HuH-7 (cell line): ENCODE data around the gene IL1B.
A peak's percentile ranks its signal among the peaks of the same experiment; 100 is the strongest.
"Not testable (repeated sequence)": the region's sequence is repeated elsewhere in the genome, so short reads cannot be mapped to it uniquely, and the experiment has no call there.

Experiments
- DNase-seq: peaks from one replicate; pipeline ENCODE4 v3.0.0; 2011; ENCODE audit warnings: low spot score

The IL1B gene

GRCh38 chr2:112836695-112837117 lies at the start of gene IL1B:
TSS of gene IL1B (minus strand) at chr2:112836779. CDS start at chr2:112836229, 550 bp downstream.
- DNase-seq = no peak

- DNase-seq = no peak
Measured at GRCh38 chr2:112886291-112886690, 49.7 kb upstream of the IL1B start.

DNA sequence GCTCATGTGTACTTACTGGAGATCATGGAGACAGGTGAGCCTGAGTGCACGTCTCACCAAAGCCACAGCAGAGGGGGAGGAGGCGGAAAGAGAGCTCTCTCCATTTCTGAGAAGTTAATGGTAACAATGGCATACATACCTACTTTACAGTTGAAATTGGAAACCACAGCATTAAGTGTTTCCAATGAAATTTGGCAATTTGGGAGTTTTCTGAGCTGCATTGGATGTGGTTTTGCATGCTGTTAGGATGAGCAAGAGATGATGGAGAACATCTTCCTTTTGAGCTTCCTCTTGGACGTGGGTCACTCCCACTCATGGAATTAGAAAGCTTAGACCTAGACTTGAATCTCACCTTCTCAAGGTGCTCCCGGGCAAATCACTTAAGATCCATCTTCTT lies 48.9 kb upstream of the IL1B start:
- no peak for DNase-seq

GRCh38 chr2:112884869-112885505 lies 48.4 kb upstream of the IL1B start:
- DNase-seq = peak; percentile 87

DNA sequence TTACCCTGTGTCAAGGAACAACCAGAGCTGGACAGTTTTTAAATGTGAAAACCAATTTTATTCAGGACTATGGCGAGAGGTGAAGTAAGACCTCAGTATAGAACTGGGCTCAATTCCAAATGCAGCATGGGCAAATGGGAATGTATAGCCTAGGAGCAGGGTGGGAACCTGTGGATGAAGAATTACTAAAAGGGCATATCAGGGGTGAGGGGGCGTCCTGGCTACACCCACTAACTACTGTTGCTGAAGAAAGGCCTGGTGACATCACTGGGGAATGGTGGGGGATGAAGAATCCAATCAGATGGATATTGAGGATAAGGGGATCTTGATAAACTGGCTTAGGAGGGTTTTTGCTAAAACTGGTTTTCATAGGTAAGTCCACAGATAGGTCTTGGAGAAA lies 47.1 kb upstream of the IL1B start:
- no peak for DNase-seq

DNA sequence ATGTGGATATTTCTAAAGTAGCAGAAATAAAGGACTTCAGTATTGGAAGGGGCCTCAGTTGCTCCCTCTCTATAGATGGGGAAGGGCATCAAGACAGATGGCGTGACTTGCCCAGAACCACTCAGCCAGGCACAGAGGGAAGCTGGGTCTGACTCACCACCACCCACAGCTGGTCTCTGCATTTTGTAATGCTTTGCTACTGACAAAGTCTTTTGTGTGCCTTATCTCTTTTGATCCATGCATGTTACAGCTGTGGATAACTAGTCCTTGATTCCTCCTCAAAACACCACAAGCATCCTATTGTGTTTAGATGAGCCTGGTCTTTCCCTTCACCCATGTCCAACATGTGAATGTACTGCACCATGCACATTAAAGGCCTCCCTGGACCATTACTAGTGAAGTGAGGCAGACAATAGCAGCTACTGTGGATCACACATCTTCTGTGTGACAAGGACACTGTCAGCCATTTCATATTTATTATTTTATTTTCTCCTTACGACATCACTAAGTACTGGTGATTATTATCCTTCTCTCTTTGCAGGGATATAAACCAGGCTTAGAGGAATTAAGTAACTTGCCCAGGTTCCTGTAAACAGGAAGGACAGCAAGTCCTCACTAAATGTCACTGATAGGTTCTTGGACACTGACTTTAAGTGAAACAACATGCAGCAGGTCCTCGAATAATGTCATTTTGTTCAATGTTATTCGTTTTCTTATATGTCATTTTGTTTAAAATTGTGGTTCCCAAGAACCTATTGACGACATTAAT lies 44.8 kb upstream of the IL1B start:
- no peak for DNase-seq

- DNase-seq = no peak
Measured at GRCh38 chr2:112880696-112881095, 44.1 kb upstream of the IL1B start.

DNA sequence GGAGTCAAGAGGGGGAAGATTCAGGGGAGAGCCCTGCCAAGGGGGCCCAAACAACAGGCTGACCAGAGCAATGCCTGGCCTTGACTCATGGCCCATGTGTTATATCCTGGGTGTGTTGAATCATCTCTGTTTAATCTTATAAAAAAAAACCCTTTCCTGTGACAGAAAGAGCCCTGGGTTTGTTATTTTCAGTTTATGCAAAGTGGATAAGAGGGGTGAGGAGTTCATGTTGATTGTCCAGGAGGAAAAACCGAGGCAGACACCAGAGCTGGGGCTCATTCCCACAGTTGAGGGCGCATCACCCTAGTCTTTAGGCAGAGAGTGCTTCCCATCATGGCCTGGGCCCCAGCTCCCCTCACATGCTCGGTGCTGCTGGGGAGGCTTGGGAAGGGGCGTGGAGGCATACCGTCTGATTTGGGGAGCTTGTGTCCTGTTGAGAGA lies 43.5 kb upstream of the IL1B start:
- DNase-seq = no peak

DNA sequence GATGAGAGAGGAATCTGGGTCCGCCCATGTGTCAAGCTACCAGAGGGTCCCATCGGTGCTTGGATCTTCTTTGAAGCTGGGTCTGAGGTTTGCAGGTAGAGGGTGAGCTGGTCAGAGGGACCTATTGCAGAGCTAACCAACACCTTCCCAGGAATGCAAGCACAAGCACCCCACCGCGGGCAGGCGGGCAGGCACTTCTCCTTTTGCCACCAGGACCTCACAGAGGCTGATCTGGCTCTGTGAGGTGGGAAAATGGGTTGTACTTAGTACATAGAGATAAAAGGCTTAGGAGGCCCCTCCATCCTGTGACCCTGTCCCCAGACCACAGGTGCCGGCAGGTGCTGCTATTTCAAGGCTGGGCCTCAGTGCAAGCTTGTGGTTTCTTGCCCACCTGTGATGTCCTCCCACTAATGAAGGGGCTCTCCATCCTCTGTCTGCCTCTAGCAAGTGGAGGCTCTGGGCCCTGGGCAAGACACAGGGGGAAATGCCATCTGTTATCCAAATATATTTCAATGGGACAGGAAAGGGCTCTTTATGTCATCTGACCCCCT lies 43.0 kb upstream of the IL1B start:
- no peak for DNase-seq

DNA sequence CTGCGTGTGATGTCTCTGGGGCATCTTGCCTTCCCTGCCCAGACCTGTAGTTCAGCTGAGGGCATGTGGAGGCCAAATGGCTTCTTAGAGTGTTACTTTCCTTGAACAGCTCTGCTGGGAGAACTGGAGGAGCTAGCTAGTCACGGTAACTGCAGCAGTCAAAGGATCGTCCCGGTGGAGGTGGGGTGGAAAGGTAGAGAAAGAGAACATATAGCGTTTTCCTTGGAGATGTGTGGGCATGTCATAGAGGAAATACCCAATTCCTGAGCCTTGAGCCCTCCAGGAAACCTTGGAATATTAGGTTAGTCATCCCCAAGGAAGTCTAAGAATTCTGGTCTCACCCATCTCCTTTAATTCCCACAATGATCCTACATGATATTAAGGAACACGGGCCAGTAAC lies 40.8 kb upstream of the IL1B start:
- DNase-seq = no peak

DNA sequence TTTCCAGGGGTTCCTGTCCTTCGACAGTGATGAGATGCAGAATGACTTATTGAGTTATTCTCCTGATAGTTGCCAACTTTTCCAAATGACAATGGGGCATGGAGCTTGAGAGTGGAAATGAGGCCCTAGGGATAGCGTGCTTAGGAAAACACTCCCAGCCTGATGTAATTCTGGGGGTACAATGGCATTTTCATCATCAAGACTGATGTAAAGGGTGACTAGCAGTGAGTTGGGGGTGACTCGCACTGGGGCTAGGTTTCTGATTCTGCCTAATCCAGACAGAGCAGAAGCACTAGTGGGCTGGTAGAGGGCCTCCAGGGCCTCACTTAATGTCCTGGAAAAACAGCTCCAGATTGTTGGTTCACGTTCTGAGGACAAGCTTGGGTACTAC lies 40.4 kb upstream of the IL1B start:
- DNase-seq = no peak

GRCh38 chr2:112876257-112876970 lies 39.8 kb upstream of the IL1B start:
- no peak for DNase-seq

- DNase-seq = no peak
Measured at GRCh38 chr2:112870841-112871835, 34.6 kb upstream of the IL1B start.

DNA sequence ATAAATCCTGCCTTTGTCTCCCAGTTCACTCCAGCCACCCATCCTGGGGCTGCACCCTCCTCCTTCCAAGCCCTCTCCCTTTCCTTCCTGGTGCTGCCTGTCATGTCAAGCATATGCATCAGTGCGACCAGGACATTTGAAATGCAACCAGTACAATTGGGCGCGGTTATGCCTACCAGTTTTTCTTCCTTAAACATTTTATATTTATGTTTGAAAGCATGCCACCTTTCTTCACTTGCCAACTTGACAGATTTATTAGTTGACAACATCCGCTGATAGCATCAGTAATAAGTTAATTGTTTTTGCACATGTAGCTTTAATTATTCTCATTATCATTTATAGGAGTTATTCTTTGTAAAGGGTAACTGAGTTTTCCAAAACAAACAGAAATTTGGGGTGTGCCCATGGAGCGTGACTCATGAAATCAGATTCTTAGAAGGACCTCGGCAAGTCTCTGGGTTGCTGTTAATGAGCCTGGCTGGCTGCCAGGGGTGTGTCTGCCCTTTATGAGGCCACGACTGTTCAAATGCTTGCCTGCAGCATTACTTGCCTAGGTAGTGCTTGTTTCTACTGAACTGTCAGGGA lies 32.8 kb upstream of the IL1B start:
- DNase-seq = no peak

GRCh38 chr2:112867701-112868631 lies 31.4 kb upstream of the IL1B start:
- no peak for DNase-seq

DNA sequence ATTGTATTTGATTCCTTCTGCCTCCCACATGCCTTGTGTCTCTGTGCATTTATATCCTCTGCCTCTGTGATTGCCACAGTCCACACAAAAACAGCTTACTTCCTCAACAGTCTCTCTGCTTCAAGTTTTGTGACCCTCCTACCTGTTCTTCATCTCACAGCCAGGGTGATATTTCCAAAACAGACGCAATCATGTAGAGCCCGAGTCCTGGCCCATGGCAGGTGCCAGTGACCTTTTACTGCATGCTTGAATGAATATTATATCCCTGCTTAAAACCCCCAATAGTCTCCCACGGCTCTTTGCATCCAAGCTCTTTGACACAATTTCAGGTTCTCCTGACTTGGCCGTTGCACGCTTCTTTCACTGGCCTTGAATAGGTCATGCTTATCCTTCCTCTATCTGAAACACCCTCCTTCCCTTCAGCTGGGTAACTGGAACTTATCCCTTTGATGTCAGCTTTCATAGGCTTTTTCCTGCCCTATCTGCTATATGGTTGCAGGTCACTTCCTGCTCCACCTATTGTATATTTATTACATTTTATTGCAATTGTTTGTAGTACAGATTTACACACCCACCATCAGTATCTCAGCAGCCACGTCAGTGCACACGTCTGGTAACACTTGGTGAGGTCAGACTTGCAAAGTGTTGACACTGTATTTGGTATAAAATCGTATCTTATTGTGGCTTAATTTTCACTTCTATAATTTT lies 29.7 kb upstream of the IL1B start:
- no peak for DNase-seq

DNA sequence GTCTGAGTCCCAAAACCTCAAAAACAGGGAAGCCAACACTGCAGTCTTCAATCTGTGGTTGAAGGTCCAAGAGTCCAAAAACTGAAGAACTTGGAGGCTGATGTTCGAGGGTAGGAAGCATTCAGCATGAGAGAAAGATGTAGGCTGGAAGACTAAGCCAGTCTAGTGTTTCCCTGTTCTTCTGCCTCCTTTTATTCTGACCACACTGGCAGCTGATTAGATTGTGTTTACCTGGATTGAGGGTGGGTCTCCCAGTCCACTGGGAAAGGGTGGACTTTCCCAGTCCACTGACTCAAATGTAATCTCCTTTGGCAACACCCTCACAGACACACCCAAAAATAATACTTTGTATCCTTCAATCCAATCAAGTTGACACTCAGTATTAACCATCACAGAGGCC lies 27.5 kb upstream of the IL1B start:
- DNase-seq = no peak

DNA sequence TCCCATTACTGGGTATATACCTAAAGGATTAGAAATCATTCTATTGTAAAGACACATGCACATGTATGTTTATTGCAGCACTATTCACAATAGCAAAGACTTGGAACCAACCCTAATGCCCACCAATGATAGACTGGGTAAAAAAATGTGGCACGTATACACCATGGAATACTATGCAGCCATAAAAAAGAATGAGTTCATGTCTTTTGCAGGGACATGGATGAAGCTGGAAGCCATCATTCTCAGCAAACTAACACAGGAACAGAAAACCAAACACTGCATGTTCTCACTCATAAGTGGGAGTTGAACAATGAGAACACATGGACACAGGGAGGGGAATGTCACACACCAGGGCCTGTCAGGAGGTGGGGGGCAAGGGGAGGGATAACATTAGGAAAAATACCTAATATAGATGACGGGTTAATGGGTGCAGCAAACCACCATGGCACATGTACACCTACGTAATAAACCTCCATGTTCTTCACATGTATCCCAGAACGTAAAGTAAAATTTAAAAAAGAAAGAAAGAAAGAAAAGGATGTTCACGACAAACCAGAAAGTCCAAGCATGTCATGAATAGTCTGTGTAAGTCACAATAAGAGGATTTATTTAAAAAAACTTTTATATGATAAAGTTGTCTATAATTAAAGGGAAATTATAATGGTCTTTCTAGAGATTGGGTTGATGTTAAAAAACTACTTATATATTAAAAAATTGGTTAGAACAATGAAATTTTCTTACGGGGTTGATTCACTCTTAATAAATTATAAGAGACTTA lies 23.0 kb upstream of the IL1B start:
- DNase-seq = not testable (repeated sequence)

GRCh38 chr2:112850588-112850987 lies 14.0 kb upstream of the IL1B start:
- no peak for DNase-seq
